Measurements from ENCODE around the gene KIF25. TPM values are rescaled to one million over a fixed set of nuclear protein-coding genes. Genes with fewer than 3 reads are reported as not detected.

The KIF25 gene
- total RNA-seq, 1 experiment from 2014 or later: not detected

GRCh38 chr6:168004023-168004422 is 6.6 kb downstream of the KIF25 start:
- intact Hi-C loops (cut with micrococcal nuclease; ENCODE audit: unreplicated experiment): no loop called here
- ChIA-PET CTCF (no interaction called here), POLR2A (ENCODE audit: unreplicated experiment) (no interaction called here)
- DNase-seq: no peak
- peaks cover 36% of the 10 kb centered on the region for H3K27me3 ChIP-seq (ENCODE audit: insufficient read depth, low read depth)
- H3K9me3 ChIP-seq (ENCODE audit: insufficient read depth, low read depth): no peaks in the 10 kb centered on the region
- no peaks in the 10 kb centered on the region; the same call in 1 of the 2 replicates for H3K36me3 ChIP-seq (ENCODE audit: low read depth)
- peaks cover 27% of the 10 kb centered on the region for H3F3A ChIP-seq (ENCODE audit: insufficient read depth, low read depth)
- H3K79me2 ChIP-seq (ENCODE audit: low read depth): no peaks in the 10 kb centered on the region
- 0 out of 2 replicates have a peak, but pooled peaks cover 3% of the 10 kb centered on the region for H4K20me1 ChIP-seq (ENCODE audit: insufficient read depth)
- no peak overlapping the region for H3K27ac ChIP-seq
- no TSS peak for BruUV-seq (replicated peaks)
- H3K4me2 ChIP-seq: no peak overlapping the region
- TF ChIP-seq CTCF (conservative IDR thresholded peaks at IDR 0.05): no peak
- TF ChIP-seq EZH2 (IDR thresholded peaks at IDR 0.05; ENCODE audit: low read depth): no peak
- H3K9me2 ChIP-seq (ENCODE audit: insufficient read depth): no peaks in the 10 kb centered on the region
- no peak overlapping the region for H2AFZ ChIP-seq
- H3K4me3 ChIP-seq: no peak overlapping the region
- peaks cover 27% of the 10 kb centered on the region for H3K4me1 ChIP-seq (replicated peaks; ENCODE audit: insufficient read depth)

DNA sequence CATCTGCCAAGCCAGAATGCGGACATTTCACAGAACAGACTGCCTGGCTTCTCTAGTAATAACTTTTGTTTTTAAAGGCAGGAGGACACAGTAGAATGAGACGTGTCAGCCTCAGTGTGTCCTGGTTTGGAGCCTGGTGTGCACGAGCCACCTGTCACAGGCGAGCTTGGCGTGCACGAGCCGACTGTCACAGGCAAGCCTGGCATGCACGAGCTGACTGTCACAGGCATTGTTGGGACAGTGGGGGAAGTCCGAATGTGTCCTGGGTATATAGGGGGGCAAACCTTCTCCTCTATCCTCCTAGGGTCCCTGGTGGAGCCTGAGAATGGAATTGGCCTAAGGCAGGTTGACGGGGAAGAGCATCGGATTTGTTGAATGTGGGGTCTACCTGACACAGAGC is 7.5 kb downstream of the KIF25 start:
- Histone ChIP-seq H3K4me3 (no peak overlapping the region), H3K4me2 (no peak overlapping the region), H3K9me3 (ENCODE audit: insufficient read depth, low read depth) (peaks cover 5% of the 10 kb centered on the region; the same call in 1 of the 2 replicates), H2AFZ (no peak overlapping the region), H3F3A (ENCODE audit: insufficient read depth, low read depth) (peaks cover 27% of the 10 kb centered on the region), H3K9me2 (ENCODE audit: insufficient read depth) (no peaks in the 10 kb centered on the region), H3K36me3 (ENCODE audit: low read depth) (no peaks in the 10 kb centered on the region; the same call in 1 of the 2 replicates), H3K27ac (no peak overlapping the region), H3K4me1 (replicated peaks; ENCODE audit: insufficient read depth) (peaks cover 27% of the 10 kb centered on the region), H4K20me1 (ENCODE audit: insufficient read depth) (0 out of 2 replicates have a peak, but pooled peaks cover 3% of the 10 kb centered on the region), H3K27me3 (ENCODE audit: insufficient read depth, low read depth) (peaks cover 31% of the 10 kb centered on the region), H3K79me2 (ENCODE audit: low read depth) (no peaks in the 10 kb centered on the region)
- intact Hi-C loops (cut with micrococcal nuclease; ENCODE audit: unreplicated experiment): no loop called here
- no peak for DNase-seq
- BruUV-seq (replicated peaks): no TSS peak
- TF ChIP-seq EZH2 (IDR thresholded peaks at IDR 0.05; ENCODE audit: low read depth): no peak
- TF ChIP-seq CTCF (conservative IDR thresholded peaks at IDR 0.05): no peak
- CTCF ChIA-PET: no interaction called here
- POLR2A ChIA-PET (ENCODE audit: unreplicated experiment): no interaction called here

GRCh38 chr6:168005796-168006195 is 8.3 kb downstream of the KIF25 start:
- H2AFZ ChIP-seq: no peak overlapping the region
- intact Hi-C loops (cut with micrococcal nuclease; ENCODE audit: unreplicated experiment): no loop called here
- H3F3A ChIP-seq (ENCODE audit: insufficient read depth, low read depth): peaks cover 27% of the 10 kb centered on the region
- TF ChIP-seq EZH2 (IDR thresholded peaks at IDR 0.05; ENCODE audit: low read depth): no peak
- no peak for TF ChIP-seq CTCF (conservative IDR thresholded peaks at IDR 0.05)
- peaks cover 27% of the 10 kb centered on the region for H3K4me1 ChIP-seq (replicated peaks; ENCODE audit: insufficient read depth)
- no TSS peak for BruUV-seq (replicated peaks)
- CTCF ChIA-PET: no interaction called here
- no peak overlapping the region for H3K4me2 ChIP-seq
- peaks cover 5% of the 10 kb centered on the region; the same call in 1 of the 2 replicates for H3K36me3 ChIP-seq (ENCODE audit: low read depth)
- H3K27ac ChIP-seq: no peak overlapping the region
- 0 out of 2 replicates have a peak, but pooled peaks cover 3% of the 10 kb centered on the region for H4K20me1 ChIP-seq (ENCODE audit: insufficient read depth)
- H3K79me2 ChIP-seq (ENCODE audit: low read depth): no peaks in the 10 kb centered on the region
- POLR2A ChIA-PET (ENCODE audit: unreplicated experiment): no interaction called here
- H3K4me3 ChIP-seq: no peak overlapping the region
- no peaks in the 10 kb centered on the region for H3K9me2 ChIP-seq (ENCODE audit: insufficient read depth)
- DNase-seq: no peak
- H3K9me3 ChIP-seq (ENCODE audit: insufficient read depth, low read depth): peaks cover 10% of the 10 kb centered on the region
- peaks cover 31% of the 10 kb centered on the region for H3K27me3 ChIP-seq (ENCODE audit: insufficient read depth, low read depth)
